Choroid plexus epithelial cell (primary cell): ENCODE results near the gene RBMS3.

Source experiments
- DNase-seq: peaks from one replicate; pipeline ENCODE4 v3.0.0-alpha.2; 2010; ENCODE audit warnings: low read depth
- H3K4me3 ChIP-seq: 2 replicates; pipeline ENCODE4 v1.5.1; 2011; ENCODE audit warnings: low read depth, mild to moderate bottlenecking, control low read depth, low read length, moderate library complexity
- TF ChIP-seq, protein P1 (sequence below): conservative IDR thresholded peaks from 2 replicates; pipeline ENCODE4 v1.5.1; 2011; ENCODE audit warnings: low read depth, mild to moderate bottlenecking, control low read depth, inconsistent platforms, low read length, moderate library complexity

The RBMS3 gene

DNA sequence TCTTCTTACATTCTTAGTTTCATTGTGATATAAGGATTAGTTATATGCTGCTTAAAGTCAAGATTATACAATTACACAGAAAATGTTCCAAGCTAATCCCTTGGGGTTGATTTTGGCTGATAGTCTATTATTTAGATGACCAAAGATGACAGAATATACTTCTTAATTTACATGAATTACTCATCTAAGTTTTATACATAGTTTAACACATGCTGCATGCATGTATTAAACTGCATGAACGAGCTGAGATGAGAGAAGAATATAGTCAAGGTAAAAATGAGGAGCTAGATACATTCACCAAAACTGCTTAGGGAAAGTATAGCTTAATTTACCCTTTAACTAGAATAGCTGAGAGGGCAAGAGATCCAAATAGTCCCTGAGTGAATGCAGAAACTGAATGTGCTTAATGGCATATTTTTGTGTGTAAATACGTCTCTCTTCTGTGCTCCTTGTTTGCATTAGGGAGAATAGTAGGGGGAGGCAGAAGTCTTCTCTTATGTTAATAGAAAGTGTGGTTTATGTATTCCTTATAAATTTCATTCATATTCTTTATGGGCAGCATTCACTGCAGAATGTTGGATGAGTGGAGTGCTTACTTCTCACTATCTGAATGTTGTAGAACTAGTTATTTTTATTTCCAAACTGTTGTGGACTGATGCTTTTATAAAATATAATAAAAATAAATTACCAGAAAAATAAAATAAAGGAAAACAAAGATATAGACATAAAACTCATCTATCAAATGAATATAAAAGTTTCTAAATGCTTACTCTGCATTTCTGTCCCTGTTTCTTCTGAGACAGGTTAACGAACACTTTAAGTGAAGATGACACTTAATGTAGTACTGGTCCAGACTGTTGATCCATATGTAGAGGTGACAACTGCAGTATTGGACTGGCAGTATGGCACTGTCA lies 327.8 kb downstream of the RBMS3 start:
- no peak for DNase-seq
- TF ChIP-seq, protein P1, sequence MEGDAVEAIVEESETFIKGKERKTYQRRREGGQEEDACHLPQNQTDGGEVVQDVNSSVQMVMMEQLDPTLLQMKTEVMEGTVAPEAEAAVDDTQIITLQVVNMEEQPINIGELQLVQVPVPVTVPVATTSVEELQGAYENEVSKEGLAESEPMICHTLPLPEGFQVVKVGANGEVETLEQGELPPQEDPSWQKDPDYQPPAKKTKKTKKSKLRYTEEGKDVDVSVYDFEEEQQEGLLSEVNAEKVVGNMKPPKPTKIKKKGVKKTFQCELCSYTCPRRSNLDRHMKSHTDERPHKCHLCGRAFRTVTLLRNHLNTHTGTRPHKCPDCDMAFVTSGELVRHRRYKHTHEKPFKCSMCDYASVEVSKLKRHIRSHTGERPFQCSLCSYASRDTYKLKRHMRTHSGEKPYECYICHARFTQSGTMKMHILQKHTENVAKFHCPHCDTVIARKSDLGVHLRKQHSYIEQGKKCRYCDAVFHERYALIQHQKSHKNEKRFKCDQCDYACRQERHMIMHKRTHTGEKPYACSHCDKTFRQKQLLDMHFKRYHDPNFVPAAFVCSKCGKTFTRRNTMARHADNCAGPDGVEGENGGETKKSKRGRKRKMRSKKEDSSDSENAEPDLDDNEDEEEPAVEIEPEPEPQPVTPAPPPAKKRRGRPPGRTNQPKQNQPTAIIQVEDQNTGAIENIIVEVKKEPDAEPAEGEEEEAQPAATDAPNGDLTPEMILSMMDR: no peak
- no peak overlapping the region for H3K4me3 ChIP-seq

DNA sequence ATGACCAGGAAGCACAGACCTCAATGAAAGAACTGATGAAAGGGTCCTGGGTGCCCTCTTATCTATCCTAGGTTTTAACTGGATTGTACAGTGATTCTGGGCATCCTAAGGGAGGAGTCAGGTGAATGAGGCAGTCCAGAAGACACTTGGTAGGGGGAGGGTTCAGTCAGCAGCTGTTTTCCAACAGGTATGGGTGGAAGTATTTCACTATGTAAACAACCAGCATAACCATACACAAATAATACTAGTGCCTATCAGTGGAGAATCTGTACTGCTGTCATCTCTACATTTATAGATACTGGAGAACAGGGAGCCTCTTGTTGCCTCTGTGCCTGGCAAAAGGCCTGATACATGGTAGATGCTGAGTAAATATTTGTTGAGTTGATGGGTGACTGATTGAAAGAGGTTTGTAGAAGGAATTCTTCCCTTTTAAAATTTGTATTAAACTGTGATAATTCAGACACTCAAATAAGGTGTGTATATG lies 328.5 kb downstream of the RBMS3 start:
- H3K4me3 ChIP-seq: no peak overlapping the region
- TF ChIP-seq, protein P1: no peak
- DNase-seq: no peak

DNA sequence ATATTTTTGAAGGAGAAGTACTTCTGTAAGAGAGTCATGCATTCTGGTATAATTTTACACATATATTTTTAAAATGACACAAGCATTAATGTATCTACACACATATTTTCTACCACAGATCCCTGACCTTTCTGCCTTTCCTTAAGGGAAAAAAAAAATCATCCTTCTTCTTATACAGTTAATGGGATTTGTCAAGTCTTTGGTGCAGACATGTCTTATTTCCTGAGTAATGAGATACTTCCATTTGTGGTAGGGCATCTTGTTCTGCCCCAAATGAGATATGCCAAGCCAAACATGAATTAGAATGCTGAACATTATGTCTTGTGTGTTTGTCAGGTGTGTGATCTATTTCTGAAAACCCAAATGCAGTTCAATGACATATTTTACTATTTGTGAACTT lies 329.9 kb downstream of the RBMS3 start:
- no peak for DNase-seq
- TF ChIP-seq, protein P1: no peak
- no peak overlapping the region for H3K4me3 ChIP-seq

DNA sequence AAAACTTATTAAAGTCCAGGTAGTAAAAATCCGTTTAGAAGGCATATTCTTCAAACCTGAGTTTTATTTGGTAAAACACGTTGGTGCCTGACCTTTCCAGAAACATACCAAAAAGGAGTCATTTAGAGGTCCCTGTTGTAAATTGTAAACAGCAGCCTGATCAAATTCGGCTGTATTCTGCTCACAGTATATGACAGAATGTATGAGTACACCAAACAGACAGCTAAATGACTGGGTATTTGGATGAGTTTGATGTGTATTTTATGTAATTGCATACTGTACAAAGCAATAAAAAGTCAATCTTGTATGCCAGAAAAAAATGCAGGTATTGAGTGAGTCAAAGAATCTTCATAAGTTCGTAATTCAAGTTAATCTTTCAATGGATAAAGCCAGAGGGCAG lies 330.4 kb downstream of the RBMS3 start:
- DNase-seq: no peak
- no peak overlapping the region for H3K4me3 ChIP-seq
- TF ChIP-seq, protein P1: no peak

DNA sequence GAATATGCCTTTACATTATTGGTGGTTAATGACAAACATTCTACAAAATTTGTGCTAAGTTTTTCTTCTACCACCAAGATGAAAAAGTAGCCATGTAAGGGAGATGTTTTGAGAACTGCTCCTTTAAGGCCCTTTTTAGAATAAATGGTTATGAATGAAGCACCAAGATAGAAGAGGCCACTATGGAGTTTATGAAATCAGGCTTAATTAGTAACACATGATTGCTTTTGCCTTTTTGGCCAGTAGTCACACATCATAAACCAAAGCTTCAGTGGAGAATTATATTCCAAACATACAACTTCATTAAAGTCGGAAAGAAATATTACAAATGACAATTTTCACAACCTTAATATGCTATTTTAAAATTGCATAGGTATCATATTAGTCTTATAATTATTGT lies 331.7 kb downstream of the RBMS3 start:
- no peak for DNase-seq
- no peak overlapping the region for H3K4me3 ChIP-seq
- TF ChIP-seq, protein P1: no peak

DNA sequence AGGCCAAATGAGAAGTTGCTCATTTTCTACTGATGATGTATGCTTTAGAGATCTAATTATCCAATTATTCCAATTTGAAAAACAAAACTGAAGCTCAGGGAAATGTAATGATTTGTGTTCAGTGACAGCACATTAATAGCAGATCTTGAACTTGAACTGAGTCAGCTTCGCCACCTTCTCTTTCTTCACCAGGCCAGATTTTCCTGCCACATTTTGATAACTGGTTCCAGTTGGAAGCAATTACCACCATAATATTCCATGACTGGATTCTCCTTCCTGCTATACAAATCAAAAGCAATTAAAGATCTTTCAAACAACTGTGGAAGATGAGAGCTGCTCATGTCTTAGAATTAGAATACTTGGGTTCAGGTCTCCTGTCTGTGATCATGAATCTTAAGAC lies 334.1 kb downstream of the RBMS3 start:
- TF ChIP-seq, protein P1: no peak
- no peak overlapping the region for H3K4me3 ChIP-seq
- DNase-seq: no peak
